Measurements from ENCODE around the gene CHD1.

DNA sequence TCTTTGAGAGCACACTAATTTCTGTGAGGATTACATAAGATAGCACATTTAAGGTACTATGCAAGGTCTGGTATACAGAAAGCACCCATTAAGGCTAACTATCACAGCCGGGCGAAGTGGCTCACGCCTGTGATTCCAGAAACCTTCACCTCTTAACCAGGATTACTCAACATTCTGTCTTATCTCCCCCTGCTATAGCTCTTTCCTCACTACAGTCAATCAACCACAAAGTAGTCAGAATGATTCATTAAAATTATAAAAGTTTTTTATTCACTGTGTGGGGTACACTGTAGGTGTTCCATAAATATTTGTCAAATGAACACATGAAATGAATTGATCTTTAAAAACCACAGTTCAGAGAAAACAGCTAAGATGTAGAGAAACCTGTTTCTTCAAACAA is 48.7 kb downstream of the CHD1 start:
- no peak for TF ChIP-seq CTCF (conservative IDR thresholded peaks at IDR 0.05; ENCODE audit: low read length)
- TF ChIP-seq EZH2phosphoT487 (IDR thresholded peaks at IDR 0.05; ENCODE audit: borderline replicate concordance), result no peak
